ENCODE data around the gene BRME1. TPM values are rescaled to one million over a fixed set of nuclear protein-coding genes. Genes with fewer than 3 reads are reported as not detected.

Gene BRME1
- total RNA-seq, 4 donors from 2014 or later: 0.42 to 1.1 (median 0.78) TPM

DNA sequence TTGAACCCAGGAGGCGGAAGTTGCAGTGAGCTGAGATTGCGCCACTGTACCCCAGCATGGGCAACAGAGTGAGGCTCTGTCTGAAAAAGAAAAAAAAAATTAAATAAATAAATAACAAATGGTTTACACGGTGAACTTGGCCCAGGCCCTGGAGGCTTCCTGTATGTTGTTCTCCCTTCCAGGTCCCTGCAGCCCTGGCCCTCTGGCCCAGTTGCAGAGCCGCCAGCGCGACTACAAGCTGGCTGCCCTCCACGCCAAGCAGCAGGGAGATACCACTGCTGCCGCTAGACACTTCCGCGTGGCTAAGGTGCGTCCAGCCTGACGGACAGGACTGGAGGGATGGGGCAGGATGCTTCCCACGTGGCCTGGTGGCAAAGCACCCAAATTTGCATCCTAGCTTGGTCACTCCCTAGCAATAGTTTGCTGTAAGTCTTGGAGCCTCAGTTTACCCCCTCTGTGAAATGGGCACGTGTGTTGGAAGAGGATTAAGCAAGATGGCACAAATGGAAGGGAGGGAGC is 12.0 kb upstream of the BRME1 start:
- no peak overlapping the region for H3K4me3 ChIP-seq
- TF ChIP-seq POLR2A (IDR thresholded peaks at IDR 0.05; ENCODE audit: low read depth): no peak
- TF ChIP-seq POLR2AphosphoS5 (IDR thresholded peaks at IDR 0.05): peak in 1 of 2 donors; percentile 6

DNA sequence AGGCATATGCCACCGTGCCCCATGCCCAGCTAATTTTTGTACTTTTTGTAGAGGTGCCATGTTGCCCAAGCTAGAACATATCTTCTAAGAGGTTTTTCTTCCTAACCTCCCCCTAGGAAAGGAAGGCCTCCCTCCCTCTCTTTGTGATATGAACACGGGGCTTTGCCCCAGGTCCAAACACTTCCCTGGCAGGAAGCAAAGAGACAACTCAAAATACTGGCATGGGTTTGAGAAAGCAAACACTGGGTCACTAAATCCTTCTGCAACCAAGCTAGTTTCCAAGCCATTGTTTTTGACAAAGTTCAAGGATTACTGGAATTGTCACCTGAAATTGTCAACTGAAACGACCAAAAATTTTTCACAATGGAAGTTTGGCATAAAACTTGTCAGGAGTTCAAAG is 8.9 kb upstream of the BRME1 start:
- no peak overlapping the region for H3K27ac ChIP-seq (replicated peaks in 1 of 4)
- no peaks in the 10 kb centered on the region for H3K27me3 ChIP-seq
- DNase-seq (ENCODE audit: extremely low spot score): no peak
- H3K9me3 ChIP-seq: no peaks in the 10 kb centered on the region
- H3K36me3 ChIP-seq: peaks cover 61 to 99% (median 87%) of the 10 kb centered on the region in 4 donors
- TF ChIP-seq POLR2AphosphoS5 (IDR thresholded peaks at IDR 0.05) (no peak), POLR2A (IDR thresholded peaks at IDR 0.05; ENCODE audit: low read depth) (no peak), EP300 (IDR thresholded peaks at IDR 0.05) (no peak)
- TF ChIP-seq, protein P1, sequence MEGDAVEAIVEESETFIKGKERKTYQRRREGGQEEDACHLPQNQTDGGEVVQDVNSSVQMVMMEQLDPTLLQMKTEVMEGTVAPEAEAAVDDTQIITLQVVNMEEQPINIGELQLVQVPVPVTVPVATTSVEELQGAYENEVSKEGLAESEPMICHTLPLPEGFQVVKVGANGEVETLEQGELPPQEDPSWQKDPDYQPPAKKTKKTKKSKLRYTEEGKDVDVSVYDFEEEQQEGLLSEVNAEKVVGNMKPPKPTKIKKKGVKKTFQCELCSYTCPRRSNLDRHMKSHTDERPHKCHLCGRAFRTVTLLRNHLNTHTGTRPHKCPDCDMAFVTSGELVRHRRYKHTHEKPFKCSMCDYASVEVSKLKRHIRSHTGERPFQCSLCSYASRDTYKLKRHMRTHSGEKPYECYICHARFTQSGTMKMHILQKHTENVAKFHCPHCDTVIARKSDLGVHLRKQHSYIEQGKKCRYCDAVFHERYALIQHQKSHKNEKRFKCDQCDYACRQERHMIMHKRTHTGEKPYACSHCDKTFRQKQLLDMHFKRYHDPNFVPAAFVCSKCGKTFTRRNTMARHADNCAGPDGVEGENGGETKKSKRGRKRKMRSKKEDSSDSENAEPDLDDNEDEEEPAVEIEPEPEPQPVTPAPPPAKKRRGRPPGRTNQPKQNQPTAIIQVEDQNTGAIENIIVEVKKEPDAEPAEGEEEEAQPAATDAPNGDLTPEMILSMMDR (IDR thresholded peaks at IDR 0.05): no peak
- H3K4me1 ChIP-seq: no peaks in the 10 kb centered on the region
- WGBS: 93% methylated on average over 3 of the region's 3 CpGs
- intact Hi-C loops (cut with DNase I): no loop called here
- H3K4me3 ChIP-seq: no peak overlapping the region

More for the DNA sequence above, 12.0 kb upstream of the BRME1 start:
- whole genome bisulfite sequencing: 79% methylated on average over 12 of the region's 14 CpGs
- intact Hi-C loops (cut with DNase I): no loop called here
- H3K9me3 ChIP-seq: peaks cover 0 to 5% (median 2%) of the 10 kb centered on the region in 4 donors
- H3K27ac ChIP-seq (replicated peaks in 1 of 4): no peak overlapping the region
- no peak for DNase-seq (ENCODE audit: extremely low spot score)
- no peaks in the 10 kb centered on the region for H3K27me3 ChIP-seq
- no peaks in the 10 kb centered on the region for H3K4me1 ChIP-seq
- peaks cover 61 to 99% (median 91%) of the 10 kb centered on the region in 4 donors for H3K36me3 ChIP-seq

DNA sequence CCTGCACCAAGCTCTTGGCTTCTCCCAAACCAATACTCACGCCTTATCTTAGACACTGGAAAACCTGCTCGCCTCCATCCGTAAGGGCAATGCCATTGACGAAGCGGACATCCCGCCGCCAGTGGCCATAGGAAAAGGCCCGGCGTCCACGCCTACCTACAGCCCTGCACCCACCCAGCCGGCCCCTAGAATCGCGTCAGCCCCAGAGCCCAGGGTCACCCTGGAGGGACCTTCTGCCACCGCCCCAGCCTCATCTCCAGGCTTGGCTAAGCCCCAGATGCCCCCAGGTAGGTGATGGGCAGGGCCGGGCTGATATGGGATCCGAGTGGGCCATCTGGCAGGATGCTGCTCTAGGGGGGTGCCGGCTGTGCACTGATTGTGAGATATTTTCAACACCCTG is 7.4 kb upstream of the BRME1 start:
- DNase-seq (ENCODE audit: extremely low spot score): no peak
- TF ChIP-seq POLR2A (IDR thresholded peaks at IDR 0.05; ENCODE audit: low read depth): no peak
- TF ChIP-seq POLR2AphosphoS5 (IDR thresholded peaks at IDR 0.05): no peak
- TF ChIP-seq, protein P1 (IDR thresholded peaks at IDR 0.05): no peak
- no peak for TF ChIP-seq EP300 (IDR thresholded peaks at IDR 0.05)
- H3K27ac ChIP-seq (replicated peaks in 1 of 4): no peak overlapping the region
- no peak overlapping the region for H3K4me3 ChIP-seq
- intact Hi-C loops (cut with DNase I): no loop called here
- no peaks in the 10 kb centered on the region for H3K9me3 ChIP-seq
- no peaks in the 10 kb centered on the region for H3K27me3 ChIP-seq
- 97% methylated on average over 10 of the region's 17 CpGs for WGBS
- no peaks in the 10 kb centered on the region for H3K4me1 ChIP-seq
- peaks cover 48 to 92% (median 79%) of the 10 kb centered on the region in 4 donors for H3K36me3 ChIP-seq

DNA sequence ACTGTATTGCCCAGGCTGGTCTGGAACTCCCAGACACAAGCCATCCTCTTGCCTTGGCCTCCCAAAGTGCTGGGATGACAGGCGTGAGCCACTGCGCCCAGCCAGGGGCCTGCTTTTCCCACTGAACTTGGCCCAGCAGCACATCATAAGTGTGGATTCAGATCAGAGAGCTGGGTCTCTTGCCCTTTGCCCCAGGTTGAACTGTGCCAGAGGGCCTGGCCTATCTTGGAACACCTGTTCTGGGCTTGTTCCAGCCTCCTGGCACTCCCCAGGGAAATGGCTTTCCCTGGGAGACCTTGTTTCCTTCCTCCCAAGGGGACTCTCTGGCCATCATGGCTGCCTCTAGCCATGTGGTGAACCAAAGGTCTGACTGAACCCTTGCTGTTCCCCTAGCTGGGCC is 3.5 kb upstream of the BRME1 start:
- Histone ChIP-seq H3K27me3 (peaks cover 0 to 7% (median 0%) of the 10 kb centered on the region in 4 donors), H3K27ac (replicated peaks in 1 of 4) (no peak overlapping the region), H3K4me3 (no peak overlapping the region), H3K9me3 (no peaks in the 10 kb centered on the region), H3K4me1 (peaks cover 17 to 27% (median 21%) of the 10 kb centered on the region in 4 donors), H3K36me3 (peaks cover 27 to 53% (median 49%) of the 10 kb centered on the region in 4 donors)
- WGBS: 100% methylated on average over 2 of the region's 2 CpGs
- TF ChIP-seq EP300 (IDR thresholded peaks at IDR 0.05): no peak
- no peak for TF ChIP-seq POLR2A (IDR thresholded peaks at IDR 0.05; ENCODE audit: low read depth)
- TF ChIP-seq, protein P1 (IDR thresholded peaks at IDR 0.05): no peak
- no peak for TF ChIP-seq POLR2AphosphoS5 (IDR thresholded peaks at IDR 0.05)
- intact Hi-C loops (cut with DNase I): no loop called here
- no peak for DNase-seq (ENCODE audit: extremely low spot score)

DNA sequence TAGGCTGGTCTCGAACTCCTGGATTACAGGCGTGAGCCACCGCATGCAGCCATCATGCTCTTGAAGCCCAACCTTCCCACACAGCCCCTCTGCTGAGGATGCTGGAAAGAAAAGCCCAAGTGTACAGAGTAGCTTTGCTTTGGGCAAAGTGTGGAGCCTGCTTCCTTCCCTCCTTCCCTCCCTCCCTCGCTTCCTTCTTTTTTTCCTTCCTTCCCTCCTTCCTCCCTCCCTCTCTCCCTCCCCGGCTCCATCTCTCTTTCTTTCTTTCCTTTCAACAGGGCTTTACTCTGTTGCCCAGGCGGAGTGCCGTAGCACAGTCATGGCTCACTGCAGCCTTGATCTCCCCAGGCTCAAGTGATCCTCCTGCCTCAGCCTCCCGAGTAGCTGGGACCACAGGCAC is 2.8 kb upstream of the BRME1 start:
- WGBS: 90% methylated on average over 8 of the region's 8 CpGs
- Histone ChIP-seq H3K27ac (replicated peaks in 1 of 4) (no peak overlapping the region), H3K4me3 (no peak overlapping the region), H3K9me3 (no peaks in the 10 kb centered on the region), H3K27me3 (peaks cover 0 to 7% (median 0%) of the 10 kb centered on the region in 4 donors), H3K4me1 (peaks cover 17 to 27% (median 21%) of the 10 kb centered on the region in 4 donors), H3K36me3 (peaks cover 22 to 46% (median 41%) of the 10 kb centered on the region in 4 donors)
- intact Hi-C loops (cut with DNase I): no loop called here
- DNase-seq (ENCODE audit: extremely low spot score): no peak
- TF ChIP-seq, protein P1 (IDR thresholded peaks at IDR 0.05): no peak
- TF ChIP-seq POLR2A (IDR thresholded peaks at IDR 0.05; ENCODE audit: low read depth): no peak
- TF ChIP-seq EP300 (IDR thresholded peaks at IDR 0.05): no peak
- no peak for TF ChIP-seq POLR2AphosphoS5 (IDR thresholded peaks at IDR 0.05)

Measured in esophagus muscularis mucosa (tissue), 4 donors.